ENCODE data around the gene SAMD11.
"Not testable (repeated sequence)": the region's sequence is repeated elsewhere in the genome, so short reads cannot be mapped to it uniquely, and the experiment has no call there.

Gene SAMD11

DNA sequence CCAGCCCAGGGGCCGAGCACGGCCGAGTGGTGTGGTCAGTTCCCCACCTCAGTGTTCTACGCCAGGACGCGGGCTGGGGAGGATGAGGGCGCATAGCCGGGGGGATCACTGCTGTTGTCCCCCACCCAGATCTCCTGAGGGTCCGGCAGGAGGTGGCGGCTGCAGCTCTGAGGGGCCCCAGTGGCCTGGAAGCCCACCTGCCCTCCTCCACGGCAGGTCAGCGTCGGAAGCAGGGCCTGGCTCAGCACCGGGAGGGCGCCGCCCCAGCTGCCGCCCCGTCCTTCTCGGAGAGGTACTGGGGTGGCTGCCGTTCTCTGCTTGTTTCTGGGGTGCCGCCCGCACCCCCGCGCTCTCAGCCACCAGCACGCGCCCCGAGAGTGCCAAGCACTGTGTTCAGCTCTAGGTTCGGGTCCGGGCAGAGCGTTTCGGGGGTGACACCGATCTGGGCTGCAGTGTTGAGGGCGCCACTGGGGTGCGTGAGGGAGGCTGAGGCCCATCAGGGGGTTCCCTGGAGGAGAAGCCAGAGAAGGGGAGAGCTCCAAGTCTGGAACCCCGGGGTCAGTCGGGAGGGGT, 17.4 kb downstream of the SAMD11 start:
- Mint-ChIP-seq H3K9me3 (no peaks in the 10 kb centered on the region), H3K36me3 (ENCODE audit: low read depth) (peaks cover 24% of the 10 kb centered on the region), H3K4me3 (peak overlapping the region; percentile 59), H3K27me3 (peaks cover 44% of the 10 kb centered on the region), H3K4me1 (ENCODE audit: low read depth) (peaks cover 9% of the 10 kb centered on the region), H3K27ac (peak overlapping the region; percentile 59)
- no peak for DNase-seq

DNA sequence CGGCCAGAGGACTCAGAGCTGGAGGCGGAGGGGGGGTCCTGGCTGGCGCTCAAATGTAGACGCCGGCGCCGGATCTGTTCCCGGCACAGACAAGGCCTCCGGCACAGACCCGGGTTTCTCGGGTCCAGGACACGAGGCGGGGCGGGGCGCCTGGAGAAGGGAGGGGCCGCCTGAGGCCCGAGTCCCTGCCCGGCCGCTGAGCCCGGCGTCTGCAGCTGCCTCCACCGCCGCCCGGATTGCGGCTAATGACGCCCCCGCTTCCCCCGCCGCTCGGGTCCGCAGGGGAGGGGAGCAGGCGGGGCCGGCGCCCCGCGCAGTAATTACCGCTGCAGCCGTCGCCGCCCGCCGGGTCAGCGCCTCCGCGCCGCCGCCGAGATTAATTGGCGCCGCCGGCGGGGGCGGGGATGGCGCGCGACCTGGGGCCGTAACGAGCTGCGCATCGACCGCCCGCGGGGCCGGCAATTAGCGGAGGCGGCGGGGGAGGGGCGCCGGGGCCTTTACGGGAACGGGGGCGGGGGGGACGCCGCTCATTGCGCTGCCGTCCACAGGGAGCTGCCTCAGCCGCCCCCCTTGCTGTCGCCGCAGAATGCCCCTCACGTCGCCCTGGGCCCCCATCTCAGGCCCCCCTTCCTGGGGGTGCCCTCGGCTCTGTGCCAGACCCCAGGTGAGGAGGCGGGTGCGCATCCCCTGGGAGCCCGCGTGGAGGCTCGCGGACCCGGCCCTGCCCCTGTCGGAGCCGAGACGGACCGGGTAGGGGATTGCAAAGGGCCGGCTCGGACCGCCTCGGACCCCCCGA, 18.1 kb downstream of the SAMD11 start:
- DNase-seq = peak; percentile 55
- no peak overlapping the region for H3K27ac Mint-ChIP-seq
- H3K9me3 Mint-ChIP-seq = no peaks in the 10 kb centered on the region
- H3K36me3 Mint-ChIP-seq (ENCODE audit: low read depth) = peaks cover 31% of the 10 kb centered on the region
- peaks cover 42% of the 10 kb centered on the region for H3K27me3 Mint-ChIP-seq
- peak overlapping the region; percentile 59 for H3K4me3 Mint-ChIP-seq
- H3K4me1 Mint-ChIP-seq (ENCODE audit: low read depth) = peaks cover 9% of the 10 kb centered on the region

DNA sequence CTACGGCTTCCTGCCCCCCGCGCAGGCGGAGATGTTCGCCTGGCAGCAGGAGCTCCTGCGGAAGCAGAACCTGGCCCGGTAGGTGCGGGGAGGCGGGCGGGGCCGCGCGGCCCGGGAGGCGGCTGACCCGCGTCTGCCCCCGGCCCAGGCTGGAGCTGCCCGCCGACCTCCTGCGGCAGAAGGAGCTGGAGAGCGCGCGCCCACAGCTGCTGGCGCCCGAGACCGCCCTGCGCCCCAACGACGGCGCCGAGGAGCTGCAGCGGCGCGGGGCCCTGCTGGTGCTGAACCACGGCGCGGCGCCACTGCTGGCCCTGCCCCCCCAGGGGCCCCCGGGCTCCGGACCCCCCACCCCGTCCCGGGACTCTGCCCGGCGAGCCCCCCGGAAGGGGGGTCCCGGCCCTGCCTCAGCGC, 18.7 kb downstream of the SAMD11 start:
- H3K27ac Mint-ChIP-seq = no peak overlapping the region
- H3K4me3 Mint-ChIP-seq = no peak overlapping the region
- H3K9me3 Mint-ChIP-seq = no peaks in the 10 kb centered on the region

DNA sequence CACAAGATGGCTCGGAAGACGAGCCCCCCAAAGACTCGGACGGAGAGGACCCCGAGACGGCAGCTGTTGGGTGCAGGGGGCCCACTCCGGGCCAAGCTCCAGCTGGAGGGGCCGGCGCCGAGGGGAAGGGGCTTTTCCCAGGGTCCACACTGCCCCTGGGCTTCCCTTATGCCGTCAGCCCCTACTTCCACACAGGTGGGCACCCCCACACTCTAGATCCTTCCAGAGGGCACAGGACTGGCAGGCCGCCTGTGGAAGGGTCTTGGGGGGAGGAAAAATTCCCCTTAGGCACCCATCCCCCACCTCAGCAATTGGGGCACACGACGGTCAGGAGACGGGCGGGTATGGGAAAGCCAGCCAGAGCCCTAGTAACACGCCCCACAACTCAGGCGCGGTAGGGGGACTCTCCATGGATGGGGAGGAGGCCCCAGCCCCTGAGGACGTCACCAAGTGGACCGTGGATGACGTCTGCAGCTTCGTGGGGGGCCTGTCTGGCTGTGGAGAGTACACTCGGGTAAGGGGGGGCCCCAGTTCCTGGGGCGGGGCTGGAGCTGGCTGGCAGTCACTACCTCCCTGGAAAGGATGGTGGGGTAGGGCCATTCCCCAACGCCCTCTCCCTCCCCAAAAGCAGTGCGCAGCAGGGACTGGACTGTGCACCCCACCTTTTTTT, 19.3 kb downstream of the SAMD11 start:
- DNase-seq = no peak
- peaks cover 43% of the 10 kb centered on the region for H3K36me3 Mint-ChIP-seq (ENCODE audit: low read depth)
- H3K4me3 Mint-ChIP-seq = no peak overlapping the region

More for the DNA sequence above, 18.7 kb downstream of the SAMD11 start:
- DNase-seq = peak; percentile 58
- Mint-ChIP-seq H3K36me3 (ENCODE audit: low read depth) (peaks cover 37% of the 10 kb centered on the region), H3K4me1 (ENCODE audit: low read depth) (peaks cover 9% of the 10 kb centered on the region), H3K27me3 (peaks cover 38% of the 10 kb centered on the region)

DNA sequence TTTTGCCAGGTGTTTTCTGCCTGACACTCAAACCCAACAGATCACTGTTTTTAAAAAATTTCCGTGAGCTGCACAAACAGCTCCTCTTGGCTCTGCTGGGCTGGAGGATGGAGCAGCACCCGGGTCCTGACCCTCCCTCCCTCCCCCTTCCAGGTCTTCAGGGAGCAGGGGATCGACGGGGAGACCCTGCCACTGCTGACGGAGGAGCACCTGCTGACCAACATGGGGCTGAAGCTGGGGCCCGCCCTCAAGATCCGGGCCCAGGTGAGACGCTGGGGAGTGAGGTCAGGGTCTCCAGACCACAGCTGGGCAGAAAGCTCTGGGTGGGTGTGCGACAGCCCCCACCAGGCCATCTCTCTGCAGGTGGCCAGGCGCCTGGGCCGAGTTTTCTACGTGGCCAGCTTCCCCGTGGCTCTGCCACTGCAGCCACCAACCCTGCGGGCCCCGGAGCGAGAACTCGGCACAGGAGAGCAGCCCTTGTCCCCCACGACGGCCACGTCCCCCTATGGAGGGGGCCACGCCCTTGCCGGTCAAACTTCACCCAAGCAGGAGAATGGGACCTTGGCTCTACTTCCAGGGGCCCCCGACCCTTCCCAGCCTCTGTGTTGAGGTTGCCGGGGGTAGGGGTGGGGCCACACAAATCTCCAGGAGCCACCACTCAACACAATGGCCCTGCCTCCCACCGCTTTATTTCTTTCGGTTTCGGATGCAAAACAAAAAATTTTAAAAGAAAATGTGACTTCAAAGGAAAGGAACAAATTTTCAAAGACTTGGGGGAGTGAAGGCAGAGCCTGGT, 20.0 kb downstream of the SAMD11 start:
- H3K9me3 Mint-ChIP-seq = no peaks in the 10 kb centered on the region
- no peak for DNase-seq
- H3K4me1 Mint-ChIP-seq (ENCODE audit: low read depth) = peaks cover 9% of the 10 kb centered on the region
- H3K27ac Mint-ChIP-seq = no peak overlapping the region
- peaks cover 26% of the 10 kb centered on the region for H3K27me3 Mint-ChIP-seq
- H3K36me3 Mint-ChIP-seq (ENCODE audit: low read depth) = peaks cover 50% of the 10 kb centered on the region
- no peak overlapping the region for H3K4me3 Mint-ChIP-seq

More for the DNA sequence above, 19.3 kb downstream of the SAMD11 start:
- Mint-ChIP-seq H3K9me3 (no peaks in the 10 kb centered on the region), H3K27me3 (peaks cover 34% of the 10 kb centered on the region), H3K27ac (no peak overlapping the region), H3K4me1 (ENCODE audit: low read depth) (peaks cover 9% of the 10 kb centered on the region)

DNA sequence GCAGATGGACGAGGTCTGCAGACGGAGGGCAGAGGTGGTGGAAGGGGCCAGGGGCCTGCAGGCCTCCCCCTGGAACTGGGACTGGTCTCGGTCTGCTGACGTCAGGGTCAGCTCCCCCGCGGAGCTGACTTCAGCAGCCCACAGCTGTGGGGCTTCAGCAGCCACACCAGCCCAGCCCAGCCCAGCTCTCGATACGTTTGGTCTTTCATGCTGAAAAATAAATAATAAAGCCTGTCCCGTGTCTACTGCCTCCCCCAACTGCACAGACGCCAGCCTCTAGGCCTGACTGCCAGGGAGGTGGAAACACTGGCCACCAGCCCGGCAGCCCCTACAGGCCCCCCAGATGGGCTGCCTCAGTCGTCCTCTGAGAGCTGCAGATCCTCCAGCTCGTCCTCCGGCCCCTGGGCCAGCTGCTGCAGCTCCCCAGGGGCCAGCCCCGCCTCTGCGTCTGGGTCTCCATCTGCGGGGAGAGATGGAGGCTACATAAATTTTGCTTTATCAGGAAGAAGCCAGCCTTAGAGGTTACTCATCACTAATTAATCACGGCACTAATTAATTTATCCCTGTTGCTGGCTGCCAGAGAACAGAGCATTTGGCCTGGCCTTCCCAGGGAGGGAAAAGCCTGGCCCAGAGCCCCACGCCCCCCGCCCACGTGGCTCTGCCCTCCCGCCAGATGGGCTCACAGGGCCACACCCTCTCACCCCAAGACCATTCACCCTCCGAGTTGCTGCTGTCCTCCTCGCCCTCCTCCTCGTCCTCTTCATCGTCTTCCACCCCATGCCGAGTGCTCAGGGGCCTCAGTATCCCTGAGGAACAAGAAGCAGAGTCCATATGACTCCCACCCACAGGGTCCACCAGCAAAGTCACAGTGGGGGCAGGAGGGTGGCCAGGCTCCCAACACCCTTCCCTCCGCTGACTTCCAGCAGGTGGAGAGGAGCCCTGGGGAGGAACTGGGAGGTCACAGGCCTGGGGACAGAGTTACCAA, 20.9 kb downstream of the SAMD11 start:
- H3K27ac Mint-ChIP-seq = no peak overlapping the region
- no peak for DNase-seq
- no peaks in the 10 kb centered on the region for H3K9me3 Mint-ChIP-seq
- H3K27me3 Mint-ChIP-seq = peaks cover 17% of the 10 kb centered on the region
- peaks cover 9% of the 10 kb centered on the region for H3K4me1 Mint-ChIP-seq (ENCODE audit: low read depth)
- H3K4me3 Mint-ChIP-seq = no peak overlapping the region
- H3K36me3 Mint-ChIP-seq (ENCODE audit: low read depth) = peaks cover 59% of the 10 kb centered on the region

DNA sequence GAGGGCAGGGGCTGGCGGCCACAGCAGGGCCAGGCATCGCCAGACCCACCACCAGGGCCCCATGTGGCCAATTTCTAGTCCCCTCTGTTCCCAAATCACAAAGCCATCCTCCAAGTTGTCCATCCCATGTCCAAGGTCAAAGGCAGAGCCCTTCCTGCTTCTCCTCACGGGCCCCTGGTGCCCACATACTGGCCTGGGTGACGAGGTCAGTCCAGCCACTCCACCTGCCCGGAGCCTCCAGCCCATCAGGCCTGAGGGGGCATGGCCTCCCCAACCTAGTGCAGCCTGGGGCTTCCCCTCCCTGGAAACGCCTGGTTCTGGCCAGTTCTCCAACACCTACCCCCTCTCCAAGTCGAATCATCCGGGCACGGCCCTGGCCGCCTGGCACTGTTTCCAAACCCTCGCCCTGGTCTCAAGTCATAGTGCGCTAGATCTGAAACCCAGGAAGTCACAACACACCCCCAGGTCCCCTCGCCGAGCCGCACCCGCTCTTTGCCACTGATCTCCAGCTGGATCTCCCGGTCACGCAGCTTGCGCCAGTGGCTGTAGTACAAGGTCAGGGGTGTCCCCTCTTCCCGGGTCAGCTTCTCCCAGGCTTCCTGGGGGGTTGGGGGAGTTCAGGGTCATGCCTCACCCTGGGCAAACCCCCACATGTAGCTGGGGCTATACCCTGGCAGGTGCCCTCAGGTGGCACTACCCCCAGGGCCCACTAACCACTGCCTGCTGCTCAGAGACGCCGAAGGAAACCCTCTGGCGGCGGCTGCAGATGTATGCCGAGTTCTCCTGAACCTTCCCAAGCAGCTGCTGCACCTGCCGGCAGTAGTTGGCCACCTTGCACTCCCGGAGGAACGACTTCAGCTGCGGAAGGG, 22.2 kb downstream of the SAMD11 start:
- Mint-ChIP-seq H3K9me3 (no peaks in the 10 kb centered on the region), H3K4me1 (ENCODE audit: low read depth) (peaks cover 3% of the 10 kb centered on the region), H3K4me3 (no peak overlapping the region), H3K36me3 (ENCODE audit: low read depth) (peaks cover 72% of the 10 kb centered on the region), H3K27ac (no peak overlapping the region), H3K27me3 (peaks cover 11% of the 10 kb centered on the region)
- DNase-seq = no peak

DNA sequence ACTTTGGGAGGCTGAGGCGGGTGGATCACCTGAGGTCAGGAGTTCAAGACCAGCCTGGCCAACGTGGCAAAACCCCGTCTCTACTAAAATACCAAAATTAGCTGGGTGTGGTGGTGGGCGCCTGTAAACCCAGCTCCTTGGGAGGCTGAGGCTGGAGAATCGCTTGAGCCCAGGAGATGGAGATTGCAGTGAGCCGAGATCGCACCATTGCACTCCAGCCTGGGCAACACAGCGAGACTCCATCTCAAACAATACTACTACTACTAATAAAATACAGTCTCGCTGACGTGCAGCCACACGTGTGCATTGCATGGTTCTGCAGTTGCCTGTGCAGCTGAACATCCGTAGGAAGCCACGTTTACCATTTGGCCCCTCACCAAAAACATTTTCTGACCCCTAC, 23.1 kb downstream of the SAMD11 start:
- DNase-seq = not testable (repeated sequence)
- H3K36me3 Mint-ChIP-seq (ENCODE audit: low read depth) = peaks cover 81% of the 10 kb centered on the region

DNA sequence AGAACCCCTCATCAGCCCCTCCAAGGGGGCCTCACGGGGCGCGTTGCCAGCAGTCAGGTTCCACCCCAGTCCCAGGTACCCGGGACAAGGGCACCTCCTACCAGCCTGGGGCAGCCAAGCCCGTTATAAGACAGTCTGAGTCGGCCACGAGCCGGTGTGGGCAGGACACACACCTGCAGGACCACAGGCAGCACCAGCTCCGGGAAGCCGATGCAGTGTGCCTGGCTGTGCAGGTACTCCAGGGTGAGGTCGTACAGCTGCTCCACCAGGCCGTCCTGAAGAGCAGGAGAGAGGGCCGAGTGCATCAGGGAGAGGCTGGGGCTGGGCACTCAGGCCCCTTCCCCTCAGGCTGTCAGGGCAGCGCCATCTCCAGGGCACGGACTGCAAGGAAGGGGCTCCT, 24.2 kb downstream of the SAMD11 start:
- DNase-seq = no peak
- H3K27ac Mint-ChIP-seq = no peak overlapping the region
- no peaks in the 10 kb centered on the region for H3K9me3 Mint-ChIP-seq
- H3K4me1 Mint-ChIP-seq (ENCODE audit: low read depth) = no peaks in the 10 kb centered on the region
- H3K4me3 Mint-ChIP-seq = no peak overlapping the region
- peaks cover 92% of the 10 kb centered on the region for H3K36me3 Mint-ChIP-seq (ENCODE audit: low read depth)
- H3K27me3 Mint-ChIP-seq = peaks cover 5% of the 10 kb centered on the region

More for the DNA sequence above, 23.1 kb downstream of the SAMD11 start:
- H3K4me3 Mint-ChIP-seq; H3K9me3 Mint-ChIP-seq; H3K27me3 Mint-ChIP-seq; H3K27ac Mint-ChIP-seq; H3K4me1 Mint-ChIP-seq (ENCODE audit: low read depth): not testable (repeated sequence)

DNA sequence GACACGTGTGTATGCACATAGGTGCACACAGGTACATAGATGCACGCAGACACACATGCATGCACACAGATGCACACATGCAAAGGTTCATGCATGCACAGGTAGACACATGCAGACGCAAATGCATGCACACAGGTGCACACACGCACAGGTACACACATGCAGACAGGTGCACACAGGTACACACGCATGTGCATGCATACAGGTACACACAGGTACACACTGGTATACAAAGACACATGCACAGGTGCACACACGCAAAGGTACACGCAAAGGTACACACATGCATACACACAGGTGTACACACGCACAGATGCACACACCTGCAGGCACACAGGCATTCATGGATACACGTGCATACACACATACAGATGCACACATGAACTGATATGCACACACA, 26.5 kb downstream of the SAMD11 start:
- Mint-ChIP-seq H3K36me3 (ENCODE audit: low read depth) (peaks cover 100% of the 10 kb centered on the region), H3K27ac (no peak overlapping the region), H3K9me3 (no peaks in the 10 kb centered on the region), H3K4me1 (ENCODE audit: low read depth) (no peaks in the 10 kb centered on the region), H3K4me3 (no peak overlapping the region), H3K27me3 (no peaks in the 10 kb centered on the region)
- DNase-seq = no peak

DNA sequence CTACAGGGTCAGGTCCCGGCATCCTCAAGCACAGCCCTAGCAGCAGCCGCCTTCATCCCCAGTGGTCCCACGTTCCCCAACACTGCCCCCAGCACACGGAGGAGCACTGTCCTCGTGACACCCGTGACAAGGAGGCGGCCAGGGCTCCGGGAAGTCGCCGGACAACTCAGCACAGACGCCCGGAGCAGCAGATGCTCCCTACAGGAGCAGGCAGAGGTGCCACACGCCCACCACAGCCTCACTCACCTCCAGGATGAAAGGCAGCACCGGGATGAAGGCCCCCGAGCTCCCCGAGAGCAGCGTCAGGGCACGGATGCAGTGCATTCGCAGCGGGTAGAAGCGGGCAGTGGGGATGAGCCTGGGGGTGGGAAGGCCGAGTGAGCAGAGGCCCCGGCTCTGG, 27.2 kb downstream of the SAMD11 start:
- Mint-ChIP-seq H3K4me1 (ENCODE audit: low read depth) (no peaks in the 10 kb centered on the region), H3K27ac (no peak overlapping the region), H3K4me3 (no peak overlapping the region), H3K36me3 (ENCODE audit: low read depth) (peaks cover 100% of the 10 kb centered on the region), H3K9me3 (no peaks in the 10 kb centered on the region), H3K27me3 (no peaks in the 10 kb centered on the region)
- no peak for DNase-seq

DNA sequence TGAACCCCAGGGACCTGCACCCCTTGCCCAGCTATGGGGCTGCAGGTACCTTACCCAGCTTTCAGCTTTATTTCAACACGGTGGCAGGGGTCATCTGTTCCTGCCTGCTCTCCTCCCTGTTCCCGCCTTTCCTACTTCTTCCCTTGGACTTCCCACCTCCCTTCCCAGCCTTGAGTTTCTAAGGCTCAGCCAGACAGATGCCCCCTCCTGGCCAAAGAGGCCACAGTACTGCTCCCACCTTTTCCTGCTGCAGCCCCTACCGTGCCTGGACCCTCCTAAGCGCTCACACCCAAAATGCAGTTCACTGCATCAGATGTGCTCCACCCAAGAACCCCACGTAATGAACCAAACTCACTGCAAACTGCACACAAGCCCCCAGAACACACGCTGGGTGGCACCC, 27.6 kb downstream of the SAMD11 start:
- Mint-ChIP-seq H3K36me3 (ENCODE audit: low read depth) (peaks cover 100% of the 10 kb centered on the region), H3K27me3 (no peaks in the 10 kb centered on the region), H3K27ac (no peak overlapping the region), H3K4me1 (ENCODE audit: low read depth) (no peaks in the 10 kb centered on the region), H3K9me3 (no peaks in the 10 kb centered on the region), H3K4me3 (no peak overlapping the region)
- DNase-seq = no peak

DNA sequence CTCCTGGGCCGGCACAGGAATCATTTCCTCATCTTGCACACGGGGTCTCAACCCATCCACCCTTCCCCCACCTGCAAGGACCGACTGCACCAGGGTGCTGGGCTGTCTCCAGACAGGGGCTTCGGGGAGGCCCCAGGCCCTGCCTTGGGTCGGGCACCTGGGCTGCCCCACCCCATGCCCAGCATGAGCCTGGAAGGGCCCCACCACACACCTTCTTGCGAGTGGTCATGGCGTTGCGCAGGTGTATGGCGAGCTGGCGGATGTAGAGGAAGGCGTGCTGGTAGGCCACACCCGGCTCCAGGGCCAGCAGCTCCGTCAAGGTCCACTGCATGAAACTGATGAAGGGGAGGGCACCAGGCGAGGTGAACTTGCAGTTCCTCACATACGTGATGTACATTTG, 28.5 kb downstream of the SAMD11 start:
- no peak overlapping the region for H3K4me3 Mint-ChIP-seq
- H3K27me3 Mint-ChIP-seq = no peaks in the 10 kb centered on the region
- no peak overlapping the region for H3K27ac Mint-ChIP-seq
- no peak for DNase-seq
- H3K36me3 Mint-ChIP-seq (ENCODE audit: low read depth) = peaks cover 100% of the 10 kb centered on the region
- no peaks in the 10 kb centered on the region for H3K9me3 Mint-ChIP-seq
- H3K4me1 Mint-ChIP-seq (ENCODE audit: low read depth) = peaks cover 5% of the 10 kb centered on the region
